ENCODE data around the gene CEP85L. TPM values are rescaled to one million over a fixed set of nuclear protein-coding genes. Genes with fewer than 3 reads are reported as not detected.

Gene CEP85L
- total RNA-seq, 2 experiments from 2014 or later: 9.6 to 12.0 TPM

GRCh38 chr6:118528129-118528528 is 123.3 kb downstream of the CEP85L start:
- no peak for TF ChIP-seq CTCF (conservative IDR thresholded peaks at IDR 0.05; ENCODE audit: low read length)
- no peak for TF ChIP-seq EZH2phosphoT487 (IDR thresholded peaks at IDR 0.05; ENCODE audit: borderline replicate concordance, low read depth, low read length)
- POLR2A ChIA-PET: interaction anchor here (0.9 kb wide), 1 partner anchor 17 kb away, joined by 4 read pairs; no protein-coding TSS in a partner anchor

GRCh38 chr6:118525913-118526780 is 125.2 kb downstream of the CEP85L start:
- TF ChIP-seq CTCF (conservative IDR thresholded peaks at IDR 0.05; ENCODE audit: low read length) (no peak), EZH2phosphoT487 (IDR thresholded peaks at IDR 0.05; ENCODE audit: borderline replicate concordance, low read depth, low read length) (no peak)
- POLR2A ChIA-PET: interaction anchor here (0.6 kb wide), 1 partner anchor 252 kb away, joined by 4 read pairs; no protein-coding TSS in a partner anchor

More at GRCh38 chr6:118528129-118528528, 123.3 kb downstream of the CEP85L start:
- H2AFZ ChIP-seq (ENCODE audit: low read length): no peak overlapping the region
- H3K4me2 ChIP-seq (ENCODE audit: low read length): no peak overlapping the region
- no peaks in the 10 kb centered on the region for H3K9me3 ChIP-seq (ENCODE audit: low read length)
- no peak overlapping the region for H3K27ac ChIP-seq (ENCODE audit: low read depth, low read length, poor library complexity, severe bottlenecking)
- BruUV-seq (replicated peaks): no TSS peak
- no peaks in the 10 kb centered on the region for H3K36me3 ChIP-seq (ENCODE audit: insufficient read depth, low read length)
- intact Hi-C loops (cut with micrococcal nuclease; ENCODE audit: unreplicated experiment): no loop called here
- DNase-seq (ENCODE audit: low spot score): no peak
- no peaks in the 10 kb centered on the region for H3K4me1 ChIP-seq (ENCODE audit: insufficient read depth, low read length, poor library complexity, severe bottlenecking)
- no peaks in the 10 kb centered on the region for H3K79me2 ChIP-seq (ENCODE audit: insufficient read depth, low read depth, low read length)
- CTCF ChIA-PET (ENCODE audit: unreplicated experiment): no interaction called here
- no peak overlapping the region for H3K4me3 ChIP-seq (ENCODE audit: low read depth, low read length, poor library complexity, severe bottlenecking)
- H4K20me1 ChIP-seq (ENCODE audit: insufficient read depth, low read length): 0 out of 2 replicates have a peak, but pooled peaks cover 5% of the 10 kb centered on the region
- no peaks in the 10 kb centered on the region for H3K9me2 ChIP-seq (ENCODE audit: insufficient read depth, low read length)

GRCh38 chr6:118524686-118525085 is 126.7 kb downstream of the CEP85L start:
- ChIA-PET POLR2A (interaction anchor here (0.7 kb wide), 1 partner anchor 10 kb away, joined by 3 read pairs; no protein-coding TSS in a partner anchor), CTCF (ENCODE audit: unreplicated experiment) (no interaction called here)
- Histone ChIP-seq H4K20me1 (ENCODE audit: insufficient read depth, low read length) (0 out of 2 replicates have a peak, but pooled peaks cover 5% of the 10 kb centered on the region), H3K4me2 (ENCODE audit: low read length) (no peak overlapping the region), H3K9me2 (ENCODE audit: insufficient read depth, low read length) (no peaks in the 10 kb centered on the region), H2AFZ (ENCODE audit: low read length) (no peak overlapping the region), H3K36me3 (ENCODE audit: insufficient read depth, low read length) (no peaks in the 10 kb centered on the region), H3K27ac (ENCODE audit: low read depth, low read length, poor library complexity, severe bottlenecking) (no peak overlapping the region), H3K9me3 (ENCODE audit: low read length) (no peaks in the 10 kb centered on the region), H3K79me2 (ENCODE audit: insufficient read depth, low read depth, low read length) (no peaks in the 10 kb centered on the region), H3K4me3 (ENCODE audit: low read depth, low read length, poor library complexity, severe bottlenecking) (no peak overlapping the region), H3K4me1 (ENCODE audit: insufficient read depth, low read length, poor library complexity, severe bottlenecking) (no peaks in the 10 kb centered on the region)
- intact Hi-C loops (cut with micrococcal nuclease; ENCODE audit: unreplicated experiment): no loop called here
- TF ChIP-seq EZH2phosphoT487 (IDR thresholded peaks at IDR 0.05; ENCODE audit: borderline replicate concordance, low read depth, low read length): no peak
- TF ChIP-seq CTCF (conservative IDR thresholded peaks at IDR 0.05; ENCODE audit: low read length): no peak
- BruUV-seq (replicated peaks): no TSS peak
- DNase-seq (ENCODE audit: low spot score): no peak

More at GRCh38 chr6:118525913-118526780, 125.2 kb downstream of the CEP85L start:
- H2AFZ ChIP-seq (ENCODE audit: low read length): no peak overlapping the region
- no peak overlapping the region for H3K27ac ChIP-seq (ENCODE audit: low read depth, low read length, poor library complexity, severe bottlenecking)
- H3K9me2 ChIP-seq (ENCODE audit: insufficient read depth, low read length): no peaks in the 10 kb centered on the region
- no peak overlapping the region for H3K4me3 ChIP-seq (ENCODE audit: low read depth, low read length, poor library complexity, severe bottlenecking)
- CTCF ChIA-PET (ENCODE audit: unreplicated experiment): no interaction called here
- no peaks in the 10 kb centered on the region for H3K36me3 ChIP-seq (ENCODE audit: insufficient read depth, low read length)
- BruUV-seq (replicated peaks): no TSS peak
- H3K79me2 ChIP-seq (ENCODE audit: insufficient read depth, low read depth, low read length): no peaks in the 10 kb centered on the region
- no peaks in the 10 kb centered on the region for H3K9me3 ChIP-seq (ENCODE audit: low read length)
- H3K4me1 ChIP-seq (ENCODE audit: insufficient read depth, low read length, poor library complexity, severe bottlenecking): no peaks in the 10 kb centered on the region
- intact Hi-C loops (cut with micrococcal nuclease; ENCODE audit: unreplicated experiment): no loop called here
- 0 out of 2 replicates have a peak, but pooled peaks cover 5% of the 10 kb centered on the region for H4K20me1 ChIP-seq (ENCODE audit: insufficient read depth, low read length)
- no peak for DNase-seq (ENCODE audit: low spot score)
- H3K4me2 ChIP-seq (ENCODE audit: low read length): no peak overlapping the region

All from OCI-LY7 (cell line).